WI38 (cell line): Measurements from ENCODE around the gene NBEA.

Source experiments
- H3K4me3 ChIP-seq: 2 replicates; pipeline ENCODE4 v1.5.1; 2011; ENCODE audit warnings: low read depth, mild to moderate bottlenecking, control low read depth, low read length
- CTCF ChIP-seq: IDR thresholded peaks from 2 replicates; pipeline ENCODE4 v1.5.1; 2012; ENCODE audit warnings: low read depth, mild to moderate bottlenecking, control low read depth, low read length

Gene NBEA

GRCh38 chr13:35165205-35165604 lies 223.1 kb downstream of the NBEA start:
- no peak overlapping the region for H3K4me3 ChIP-seq
- no peak for TF ChIP-seq CTCF

- no peak overlapping the region for H3K4me3 ChIP-seq
- TF ChIP-seq CTCF, result no peak
Observed at GRCh38 chr13:35179494-35179893, 237.4 kb downstream of the NBEA start.

- H3K4me3 ChIP-seq, result no peak overlapping the region
- no peak for TF ChIP-seq CTCF
Observed at GRCh38 chr13:35179920-35180663, 238.0 kb downstream of the NBEA start.

- no peak for TF ChIP-seq CTCF
- H3K4me3 ChIP-seq, result no peak overlapping the region
Observed at GRCh38 chr13:35190241-35190640, 248.2 kb downstream of the NBEA start.

GRCh38 chr13:35191883-35192282 lies 249.8 kb downstream of the NBEA start:
- no peak overlapping the region for H3K4me3 ChIP-seq
- no peak for TF ChIP-seq CTCF

- TF ChIP-seq CTCF, result no peak
- H3K4me3 ChIP-seq, result no peak overlapping the region
Observed at GRCh38 chr13:35198613-35199200, 256.6 kb downstream of the NBEA start.

GRCh38 chr13:35208587-35208986 lies 266.5 kb downstream of the NBEA start:
- H3K4me3 ChIP-seq, result no peak overlapping the region
- no peak for TF ChIP-seq CTCF
